IMR-90 (cell line): ENCODE measurements around the gene GSTP1. TPM values are rescaled to one million over a fixed set of nuclear protein-coding genes. Genes with fewer than 3 reads are reported as not detected.

Experiments
- ATAC-seq: fragments of 200-7000 bp; cut with Tn5 transposase; 2 replicates; pipeline ENCODE4 v1.9.1; 2020; ENCODE audit warnings: low read depth, mild to moderate bottlenecking, moderate library complexity
- BruUV-seq: library from RNA; stranded (reverse); fragments of 400-500 nt; replicated peaks from 2 replicates; lab custom pipeline; 2021; lab: Mats Ljungman, UMichigan
- CTCF ChIA-PET: fragments of 300-600 bp; formaldehyde crosslinking; extraction: SDS; loops from one replicate; lab custom pipeline; 2021; ENCODE audit warnings: antibody characterized with exemption; lab: Yijun Ruan, JAX
- POLR2A ChIA-PET: fragments of 300-600 bp; sonication (Branson Sonifier 250); formaldehyde crosslinking; loops from one replicate; lab custom pipeline; 2022; ENCODE audit warnings: antibody characterized with exemption; ENCODE audit not compliant: unreplicated experiment; lab: Charles Lee
- DNase-seq: peaks from one replicate; pipeline ENCODE4 v3.0.0; 2013
- H2AFZ ChIP-seq: replicated peaks from 2 replicates; pipeline ENCODE3; 2013; ENCODE audit warnings: low read length, mild to moderate bottlenecking; ENCODE audit not compliant: poor library complexity
- H2AK5ac ChIP-seq: 2 replicates; pipeline ENCODE4 v1.6.1; 2013; ENCODE audit warnings: low read depth, low read length, inconsistent platforms
- H2AK9ac ChIP-seq: replicated peaks from 2 replicates; pipeline ENCODE3; 2013; ENCODE audit warnings: mild to moderate bottlenecking, low read depth, low read length, moderate library complexity; ENCODE audit not compliant: poor library complexity
- H2BK120ac ChIP-seq: 2 replicates; pipeline ENCODE4 v1.6.1; 2013; ENCODE audit warnings: low read depth, low read length, inconsistent platforms
- H2BK15ac ChIP-seq: 3 replicates; pipeline ENCODE4 v1.6.1; 2013; ENCODE audit warnings: low read depth, low read length, inconsistent platforms
- H2BK20ac ChIP-seq: 2 replicates; pipeline ENCODE4 v1.6.1; 2013; ENCODE audit warnings: low read depth, mild to moderate bottlenecking, inconsistent platforms, low read length, moderate library complexity
- H2BK5ac ChIP-seq: 2 replicates; pipeline ENCODE4 v1.6.1; 2013; ENCODE audit warnings: mild to moderate bottlenecking, low read depth, low read length, inconsistent platforms; ENCODE audit not compliant: poor library complexity, severe bottlenecking
- H3K14ac ChIP-seq: replicated peaks from 2 replicates; pipeline ENCODE4 v1.6.1; 2013; ENCODE audit warnings: low read depth, low read length, inconsistent platforms
- H3K18ac ChIP-seq: 2 replicates; pipeline ENCODE4 v1.6.1; 2013; ENCODE audit warnings: low read depth, low read length, control low read depth
- H3K23ac ChIP-seq: 2 replicates; pipeline ENCODE4 v1.6.1; 2013; ENCODE audit warnings: low read depth, low read length, inconsistent platforms
- H3K27ac ChIP-seq: 2 replicates; pipeline ENCODE4 v1.5.1; 2013; ENCODE audit warnings: mild to moderate bottlenecking, control low read depth, low read length; ENCODE audit not compliant: insufficient read depth
- H3K27me3 ChIP-seq: 2 replicates; pipeline ENCODE4 v1.6.1; 2013; ENCODE audit warnings: low read length; ENCODE audit not compliant: control insufficient read depth, insufficient read depth
- H3K36me3 ChIP-seq: 2 replicates; pipeline ENCODE4 v1.6.1; 2013; ENCODE audit warnings: low read length, mixed read lengths; ENCODE audit not compliant: control insufficient read depth, insufficient read depth
- H3K4ac ChIP-seq: 2 replicates; pipeline ENCODE4 v1.6.1; 2013; ENCODE audit warnings: low read depth, low read length, inconsistent platforms
- H3K4me1 ChIP-seq: 2 replicates; pipeline ENCODE4 v1.6.1; 2013; ENCODE audit warnings: low read length, mixed read lengths; ENCODE audit not compliant: control insufficient read depth, insufficient read depth
- H3K4me2 ChIP-seq: 2 replicates; pipeline ENCODE4 v1.6.1; 2013; ENCODE audit warnings: low read depth, mild to moderate bottlenecking, control low read depth, low read length, moderate library complexity
- H3K4me3 ChIP-seq: 2 replicates; pipeline ENCODE4 v1.5.1; 2013; ENCODE audit warnings: low read depth, mild to moderate bottlenecking, control low read depth, low read length, moderate library complexity; ENCODE audit not compliant: insufficient read depth
- H3K56ac ChIP-seq: 2 replicates; pipeline ENCODE4 v1.6.1; 2013; ENCODE audit warnings: low read length, inconsistent platforms; ENCODE audit not compliant: insufficient read depth; ENCODE audit errors: extremely low read depth
- H3K79me1 ChIP-seq, 2 experiments: 2 replicates each; pipeline ENCODE4 v1.6.1; 2013; ENCODE audit warnings: low read length in 2 of 2, inconsistent platforms in 1 of 2, low read depth in 1 of 2
- H3K9ac ChIP-seq: 2 replicates; pipeline ENCODE4 v1.6.1; 2013; ENCODE audit warnings: low read depth, low read length, control low read depth
- H3K9me1 ChIP-seq: 2 replicates; pipeline ENCODE4 v1.6.1; 2013; ENCODE audit warnings: low read length, inconsistent platforms; ENCODE audit not compliant: insufficient read depth
- H3K9me3 ChIP-seq: 2 replicates; pipeline ENCODE4 v1.6.1; 2013; ENCODE audit warnings: low read length; ENCODE audit not compliant: control insufficient read depth, insufficient read depth
- H4K20me1 ChIP-seq: 2 replicates; pipeline ENCODE4 v1.6.1; 2013; ENCODE audit warnings: low read length, inconsistent platforms; ENCODE audit not compliant: insufficient read depth
- H4K5ac ChIP-seq: 2 replicates; pipeline ENCODE4 v1.6.1; 2013; ENCODE audit warnings: mild to moderate bottlenecking, low read depth, low read length, control low read depth
- H4K8ac ChIP-seq, 2 experiments: 2 replicates each; pipeline ENCODE4 v1.6.1; 2013; ENCODE audit warnings: low read depth in 2 of 2, low read length in 2 of 2, control low read depth in 1 of 2, inconsistent platforms in 1 of 2
- H4K91ac ChIP-seq: 2 replicates; pipeline ENCODE4 v1.6.1; 2013; ENCODE audit warnings: low read depth, low read length, inconsistent platforms; ENCODE audit not compliant: insufficient read depth
- BHLHE40 ChIP-seq: fragments of 150-350 bp; IDR thresholded peaks from 2 replicates; pipeline ENCODE4 v1.6.1; 2016; ENCODE audit warnings: mild to moderate bottlenecking, low read depth, low read length
- CEBPB ChIP-seq: IDR thresholded peaks from 2 replicates; pipeline ENCODE4 v1.6.1; 2012; ENCODE audit warnings: low read depth, low read length, improper control_type of control experiment
- CHD1 ChIP-seq: IDR thresholded peaks from 2 replicates; pipeline ENCODE4 v1.6.1; 2012; ENCODE audit warnings: low read depth, low read length, improper control_type of control experiment
- FOS ChIP-seq: fragments of 150-350 bp; IDR thresholded peaks from 2 replicates; pipeline ENCODE4 v1.6.1; 2016; ENCODE audit warnings: low read depth, low read length
- MAFK ChIP-seq: IDR thresholded peaks from 2 replicates; pipeline ENCODE4 v1.6.1; 2012; ENCODE audit warnings: low read depth, low read length, improper control_type of control experiment
- MAZ ChIP-seq: IDR thresholded peaks from 2 replicates; pipeline ENCODE4 v1.6.1; 2012; ENCODE audit warnings: low read depth, mild to moderate bottlenecking, low read length, improper control_type of control experiment, moderate library complexity, borderline replicate concordance
- MXI1 ChIP-seq: IDR thresholded peaks from 2 replicates; pipeline ENCODE4 v1.6.1; 2012; ENCODE audit warnings: low read depth, mild to moderate bottlenecking, low read length, moderate library complexity, borderline replicate concordance
- NFE2L2 ChIP-seq: fragments of 150-350 bp; IDR thresholded peaks from 2 replicates; pipeline ENCODE4 v1.6.1; 2016; ENCODE audit warnings: low read depth, mild to moderate bottlenecking, low read length
- POLR2A ChIP-seq: IDR thresholded peaks from 2 replicates; pipeline ENCODE4 v1.6.1; 2012; ENCODE audit warnings: mild to moderate bottlenecking, low read depth, low read length
- RAD21 ChIP-seq: IDR thresholded peaks from 2 replicates; pipeline ENCODE4 v1.6.1; 2012; ENCODE audit warnings: low read length, improper control_type of control experiment
- RFX5 ChIP-seq: IDR thresholded peaks from 2 replicates; pipeline ENCODE4 v1.8.0; 2012; ENCODE audit warnings: low read depth, mild to moderate bottlenecking, low read length, moderate library complexity
- SMC3 ChIP-seq: fragments of 150-350 bp; IDR thresholded peaks from 2 replicates; pipeline ENCODE4 v1.6.1; 2016; ENCODE audit warnings: low read depth, mild to moderate bottlenecking, antibody characterized with exemption, low read length, moderate library complexity
- WGBS, 2 experiments: methylation state at CpG; one replicate each; pipeline versions ENCODE4 v1.1.5 to v1.1.7; 2013; ENCODE audit warnings: missing lambda C conversion rate in 2 of 2; ENCODE audit not compliant: insufficient read length in 1 of 2; ENCODE audit errors: extremely low coverage in 2 of 2; 5-methylcytosine and 5-hydroxymethylcytosine counted together
- dilution Hi-C: fragments of 300-500 bp; cut with HindIII; formaldehyde crosslinking; loops from one replicate; pipeline ENCODE4 v1.14.3; 2018; ENCODE audit warnings: low sequenced_read_pairs; ENCODE audit not compliant: unreplicated experiment
- in situ Hi-C: fragments of 300-500 bp; cut with MboI; formaldehyde crosslinking; loops from 3 replicates; pipeline ENCODE4 v1.14.3; 2019; ENCODE audit warnings: low sequenced_read_pairs, inconsistent platforms, mixed read lengths
- intact Hi-C: fragments of 100-400 bp; cut with micrococcal nuclease; formaldehyde crosslinking; loops from 2 replicates; pipeline ENCODE4 v1.10.0; 2022
- polyA plus RNA-seq, 3 experiments: library from polyadenylated mRNA; depleted of rRNA; stranded (reverse); fragments of >200 nt; gene quantifications; 2 replicates each; pipeline ENCODE4 v1.2.3, GENCODE V29; 2012; ENCODE audit warnings: low replicate concordance in 1 of 3
- total RNA-seq: library from RNA; depleted of rRNA; stranded (reverse); fragments of >200 nt; gene quantifications from 2 replicates; pipeline ENCODE4 v1.2.3, GENCODE V29; 2012
- TF ChIP-seq, protein P1 (sequence below): conservative IDR thresholded peaks from 2 replicates; pipeline ENCODE4 v1.5.1; 2012; ENCODE audit warnings: mild to moderate bottlenecking, low read depth, low read length, improper control_type of control experiment
- TF ChIP-seq, protein P2 (sequence below): fragments of 150-350 bp; IDR thresholded peaks from 2 replicates; pipeline ENCODE4 v1.6.1; 2016; ENCODE audit warnings: low read depth, mild to moderate bottlenecking, low read length, moderate library complexity, borderline replicate concordance

Gene GSTP1
- total and polyA plus RNA-seq, 2 of the 4 experiments (the other 2 are of a cell fraction) = 947 to 1,539 TPM

DNA sequence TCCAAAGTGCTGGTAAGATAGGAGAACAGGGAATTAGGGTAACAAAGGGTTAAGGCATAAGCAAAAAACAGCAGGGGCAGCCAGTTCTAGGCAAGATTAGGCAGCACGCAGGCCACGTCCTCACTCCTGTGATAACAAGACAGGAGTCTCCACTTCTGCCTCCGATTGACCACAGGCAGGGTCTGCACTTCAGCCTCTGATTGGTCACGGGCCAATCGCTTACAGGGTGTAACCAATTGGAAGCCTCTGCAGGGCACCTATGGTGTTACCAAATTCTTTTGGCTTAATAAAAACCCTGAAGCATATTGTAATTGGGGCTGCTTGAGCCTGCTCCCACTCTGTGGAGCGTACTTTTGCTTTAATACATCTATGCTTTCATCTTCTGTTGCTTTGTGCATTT lies 12.2 kb upstream of the GSTP1 start:
- H3K9ac ChIP-seq = no peak overlapping the region
- H3K14ac ChIP-seq = no peak overlapping the region
- H4K91ac ChIP-seq = no peak overlapping the region
- no peak overlapping the region for H3K56ac ChIP-seq
- no peak overlapping the region for H2BK20ac ChIP-seq
- H3K9me1 ChIP-seq = no peaks in the 10 kb centered on the region
- dilution Hi-C loops = no loop called here
- H3K4me1 ChIP-seq = no peaks in the 10 kb centered on the region
- no peak overlapping the region for H4K5ac ChIP-seq
- H3K18ac ChIP-seq = no peak overlapping the region
- H4K8ac ChIP-seq = no peak overlapping the region
- no peak for TF ChIP-seq MAFK
- TF ChIP-seq, protein P1, sequence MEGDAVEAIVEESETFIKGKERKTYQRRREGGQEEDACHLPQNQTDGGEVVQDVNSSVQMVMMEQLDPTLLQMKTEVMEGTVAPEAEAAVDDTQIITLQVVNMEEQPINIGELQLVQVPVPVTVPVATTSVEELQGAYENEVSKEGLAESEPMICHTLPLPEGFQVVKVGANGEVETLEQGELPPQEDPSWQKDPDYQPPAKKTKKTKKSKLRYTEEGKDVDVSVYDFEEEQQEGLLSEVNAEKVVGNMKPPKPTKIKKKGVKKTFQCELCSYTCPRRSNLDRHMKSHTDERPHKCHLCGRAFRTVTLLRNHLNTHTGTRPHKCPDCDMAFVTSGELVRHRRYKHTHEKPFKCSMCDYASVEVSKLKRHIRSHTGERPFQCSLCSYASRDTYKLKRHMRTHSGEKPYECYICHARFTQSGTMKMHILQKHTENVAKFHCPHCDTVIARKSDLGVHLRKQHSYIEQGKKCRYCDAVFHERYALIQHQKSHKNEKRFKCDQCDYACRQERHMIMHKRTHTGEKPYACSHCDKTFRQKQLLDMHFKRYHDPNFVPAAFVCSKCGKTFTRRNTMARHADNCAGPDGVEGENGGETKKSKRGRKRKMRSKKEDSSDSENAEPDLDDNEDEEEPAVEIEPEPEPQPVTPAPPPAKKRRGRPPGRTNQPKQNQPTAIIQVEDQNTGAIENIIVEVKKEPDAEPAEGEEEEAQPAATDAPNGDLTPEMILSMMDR = no peak
- TF ChIP-seq RAD21 = no peak
- TF ChIP-seq POLR2A = no peak
- no peak for TF ChIP-seq CEBPB
- TF ChIP-seq SMC3 = no peak
- TF ChIP-seq RFX5 = no peak
- TF ChIP-seq, protein P2, sequence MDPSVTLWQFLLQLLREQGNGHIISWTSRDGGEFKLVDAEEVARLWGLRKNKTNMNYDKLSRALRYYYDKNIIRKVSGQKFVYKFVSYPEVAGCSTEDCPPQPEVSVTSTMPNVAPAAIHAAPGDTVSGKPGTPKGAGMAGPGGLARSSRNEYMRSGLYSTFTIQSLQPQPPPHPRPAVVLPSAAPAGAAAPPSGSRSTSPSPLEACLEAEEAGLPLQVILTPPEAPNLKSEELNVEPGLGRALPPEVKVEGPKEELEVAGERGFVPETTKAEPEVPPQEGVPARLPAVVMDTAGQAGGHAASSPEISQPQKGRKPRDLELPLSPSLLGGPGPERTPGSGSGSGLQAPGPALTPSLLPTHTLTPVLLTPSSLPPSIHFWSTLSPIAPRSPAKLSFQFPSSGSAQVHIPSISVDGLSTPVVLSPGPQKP = no peak
- TF ChIP-seq CHD1 = no peak
- TF ChIP-seq BHLHE40 = no peak
- TF ChIP-seq MXI1 = no peak
- no peak for TF ChIP-seq MAZ
- no peak for TF ChIP-seq FOS
- no peak for TF ChIP-seq NFE2L2
- DNase-seq = no peak
- no peaks in the 10 kb centered on the region for H3K79me1 ChIP-seq
- 33% methylated on average over 3 of the region's 6 CpGs; no CpG with 5 or more reads in 1 of the 2 experiments for WGBS, 2 experiments
- no peak overlapping the region for H2AK5ac ChIP-seq
- no peak overlapping the region for H2AK9ac ChIP-seq
- H2BK15ac ChIP-seq = no peak overlapping the region
- no peaks in the 10 kb centered on the region for H3K36me3 ChIP-seq
- no peaks in the 10 kb centered on the region for H4K20me1 ChIP-seq
- H2AFZ ChIP-seq = no peak overlapping the region
- in situ Hi-C loops = no loop called here
- CTCF ChIA-PET = interaction anchor here (1.6 kb wide), 1 partner anchor 12 kb away, joined by 9 read pairs; the partner anchor contains the start of gene GSTP1
- H3K9me3 ChIP-seq = peaks cover 5% of the 10 kb centered on the region
- no peak overlapping the region for H2BK120ac ChIP-seq
- H2BK5ac ChIP-seq = no peak overlapping the region
- H3K27ac ChIP-seq = no peak overlapping the region
- no TSS peak for BruUV-seq
- H3K27me3 ChIP-seq = peaks cover 20% of the 10 kb centered on the region
- POLR2A ChIA-PET = no interaction called here
- no peak overlapping the region for H3K4me2 ChIP-seq
- intact Hi-C loops = loop anchor here (5.0 kb wide), 1 partner anchor 86 kb away; no protein-coding TSS in a partner anchor
- no peak overlapping the region for H3K23ac ChIP-seq
- no peak overlapping the region for H3K4ac ChIP-seq
- no peak for ATAC-seq
- H3K4me3 ChIP-seq = no peak overlapping the region
